PC-3 (cell line): ENCODE results near the gene ITPR3. TPM values are rescaled to one million over a fixed set of nuclear protein-coding genes. Genes with fewer than 3 reads are reported as not detected.

Experiments
- ATAC-seq: fragments of 200-7000 bp; cut with Tn5 transposase; 2 replicates; pipeline ENCODE4 v1.9.1; 2020; ENCODE audit warnings: mild to moderate bottlenecking, moderate library complexity
- BruUV-seq: library from RNA; stranded (reverse); fragments of 400-500 nt; replicated peaks from 2 replicates; lab custom pipeline; 2021; lab: Mats Ljungman, UMichigan
- CTCF ChIA-PET: fragments of 300-600 bp; sonication (Branson Sonifier 250); formaldehyde crosslinking; loops from one replicate; lab custom pipeline; 2022; ENCODE audit warnings: antibody characterized with exemption; lab: Charles Lee
- POLR2A ChIA-PET: fragments of 300-600 bp; sonication (Branson Sonifier 250); formaldehyde crosslinking; loops from one replicate; lab custom pipeline; 2022; ENCODE audit warnings: antibody characterized with exemption; ENCODE audit not compliant: unreplicated experiment; lab: Charles Lee
- DNase-seq: peaks from one replicate; pipeline ENCODE4 v3.0.0-alpha.2; 2015
- H2AFZ ChIP-seq: fragments of 300-600 bp; sonication (generic); 2 replicates; pipeline ENCODE4 v1.6.0; 2016; ENCODE audit warnings: antibody characterized with exemption, low read length
- H3F3A ChIP-seq: fragments of 300-600 bp; sonication (generic); one replicate; pipeline ENCODE4 v1.6.0; 2017; ENCODE audit warnings: antibody characterized with exemption, low read length, control low read depth, mild to moderate bottlenecking; ENCODE audit not compliant: unreplicated experiment
- H3K27ac ChIP-seq: fragments of 300-600 bp; sonication (generic); 2 replicates; pipeline ENCODE4 v1.5.1; 2016; ENCODE audit warnings: mild to moderate bottlenecking, low read length
- H3K27me3 ChIP-seq: fragments of 300-600 bp; sonication (generic); 2 replicates; pipeline ENCODE4 v1.6.1; 2016; ENCODE audit warnings: low read length, mixed read lengths
- H3K36me3 ChIP-seq: fragments of 300-600 bp; sonication (generic); 2 replicates; pipeline ENCODE4 v1.6.1; 2016; ENCODE audit warnings: low read depth, mixed run types, low read length, mixed read lengths
- H3K4me1 ChIP-seq: fragments of 300-600 bp; sonication (generic); 2 replicates; pipeline ENCODE4 v1.5.1; 2016; ENCODE audit warnings: low read length; ENCODE audit not compliant: insufficient read depth
- H3K4me2 ChIP-seq: fragments of 300-600 bp; sonication (generic); 2 replicates; pipeline ENCODE4 v1.6.0; 2016; ENCODE audit warnings: low read length
- H3K4me3 ChIP-seq: fragments of 300-600 bp; sonication (generic); 2 replicates; pipeline ENCODE4 v1.5.1; 2016; ENCODE audit warnings: mild to moderate bottlenecking, low read length, mixed read lengths
- H3K79me2 ChIP-seq: fragments of 300-600 bp; sonication (generic); 2 replicates; pipeline ENCODE4 v1.6.1; 2017; ENCODE audit warnings: low read length, mixed read lengths
- H3K9ac ChIP-seq: fragments of 300-600 bp; sonication (generic); 2 replicates; pipeline ENCODE4 v1.6.0; 2016; ENCODE audit warnings: mild to moderate bottlenecking, low read length
- H3K9me2 ChIP-seq: fragments of 300-600 bp; sonication (generic); replicated peaks from 2 replicates; pipeline ENCODE4 v1.6.1; 2016; ENCODE audit warnings: mixed run types, low read length, mixed read lengths
- H3K9me3 ChIP-seq: fragments of 300-600 bp; sonication (generic); 2 replicates; pipeline ENCODE4 v1.6.1; 2016; ENCODE audit warnings: low read length, mixed read lengths
- H4K20me1 ChIP-seq: fragments of 300-600 bp; sonication (generic); 2 replicates; pipeline ENCODE4 v1.6.1; 2016; ENCODE audit warnings: low read length, mixed read lengths
- EZH2 ChIP-seq: fragments of 300-600 bp; sonication (generic); IDR thresholded peaks from one replicate; pipeline ENCODE4 v1.6.1; 2017; ENCODE audit warnings: antibody characterized with exemption, mild to moderate bottlenecking, low read length; ENCODE audit not compliant: unreplicated experiment
- EZH2phosphoT487 ChIP-seq: fragments of 300-600 bp; sonication (generic); IDR thresholded peaks from 2 replicates; pipeline ENCODE4 v1.6.1; 2018; ENCODE audit warnings: mild to moderate bottlenecking, antibody characterized with exemption, low read length, borderline replicate concordance
- intact Hi-C: fragments of 100-400 bp; cut with micrococcal nuclease; formaldehyde crosslinking; loops from 2 replicates; pipeline ENCODE4 v1.9.0; 2023
- total RNA-seq: library from RNA; depleted of rRNA; stranded (reverse); fragments of >200 nt; gene quantifications from 2 replicates; pipeline ENCODE4 v1.2.3, GENCODE V29; 2014
- TF ChIP-seq, protein P1 (sequence below): fragments of 300-600 bp; sonication (generic); conservative IDR thresholded peaks from 2 replicates; pipeline ENCODE4 v1.5.1; 2017; ENCODE audit warnings: antibody characterized with exemption, low read depth, mild to moderate bottlenecking, low read length

Gene ITPR3
- total RNA-seq, 1 experiment from 2014 or later = 41.8 TPM

- H3K36me3 ChIP-seq = no peaks in the 10 kb centered on the region
- no peak for DNase-seq
- no peak overlapping the region for H3K9ac ChIP-seq
- no peaks in the 10 kb centered on the region for H4K20me1 ChIP-seq
- no peak for ATAC-seq
- no peaks in the 10 kb centered on the region for H3K9me3 ChIP-seq
- TF ChIP-seq, protein P1, sequence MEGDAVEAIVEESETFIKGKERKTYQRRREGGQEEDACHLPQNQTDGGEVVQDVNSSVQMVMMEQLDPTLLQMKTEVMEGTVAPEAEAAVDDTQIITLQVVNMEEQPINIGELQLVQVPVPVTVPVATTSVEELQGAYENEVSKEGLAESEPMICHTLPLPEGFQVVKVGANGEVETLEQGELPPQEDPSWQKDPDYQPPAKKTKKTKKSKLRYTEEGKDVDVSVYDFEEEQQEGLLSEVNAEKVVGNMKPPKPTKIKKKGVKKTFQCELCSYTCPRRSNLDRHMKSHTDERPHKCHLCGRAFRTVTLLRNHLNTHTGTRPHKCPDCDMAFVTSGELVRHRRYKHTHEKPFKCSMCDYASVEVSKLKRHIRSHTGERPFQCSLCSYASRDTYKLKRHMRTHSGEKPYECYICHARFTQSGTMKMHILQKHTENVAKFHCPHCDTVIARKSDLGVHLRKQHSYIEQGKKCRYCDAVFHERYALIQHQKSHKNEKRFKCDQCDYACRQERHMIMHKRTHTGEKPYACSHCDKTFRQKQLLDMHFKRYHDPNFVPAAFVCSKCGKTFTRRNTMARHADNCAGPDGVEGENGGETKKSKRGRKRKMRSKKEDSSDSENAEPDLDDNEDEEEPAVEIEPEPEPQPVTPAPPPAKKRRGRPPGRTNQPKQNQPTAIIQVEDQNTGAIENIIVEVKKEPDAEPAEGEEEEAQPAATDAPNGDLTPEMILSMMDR = no peak
- no peak for TF ChIP-seq EZH2
- no peak for TF ChIP-seq EZH2phosphoT487
- intact Hi-C loops = no loop called here
- no peak overlapping the region for H3K4me2 ChIP-seq
- no peak overlapping the region for H3K27ac ChIP-seq
- no peaks in the 10 kb centered on the region for H3F3A ChIP-seq
- H3K27me3 ChIP-seq = no peaks in the 10 kb centered on the region
- H3K4me1 ChIP-seq = peaks cover 6% of the 10 kb centered on the region
- no peak overlapping the region for H3K4me3 ChIP-seq
- ChIA-PET POLR2A (interaction anchor here (0.6 kb wide), 1 partner anchor 162 kb away, joined by 3 read pairs; the partner anchor contains the start of gene BAK1), CTCF (no interaction called here)
- H2AFZ ChIP-seq = no peak overlapping the region
- no peaks in the 10 kb centered on the region for H3K79me2 ChIP-seq
- H3K9me2 ChIP-seq = no peaks in the 10 kb centered on the region
- no TSS peak for BruUV-seq
Measured at GRCh38 chr6:33742092-33742491, 121.0 kb downstream of the ITPR3 start.

- no peak overlapping the region for H3K4me3 ChIP-seq
- H3K36me3 ChIP-seq = no peaks in the 10 kb centered on the region
- H3K27ac ChIP-seq = no peak overlapping the region
- TF ChIP-seq, protein P1 = no peak
- TF ChIP-seq EZH2 (no peak), EZH2phosphoT487 (no peak)
- DNase-seq (no peak), ATAC-seq (no peak)
- no peaks in the 10 kb centered on the region for H3K9me2 ChIP-seq
- H3K79me2 ChIP-seq = no peaks in the 10 kb centered on the region
- POLR2A ChIA-PET = interaction anchor here (0.6 kb wide), 1 partner anchor 163 kb away, joined by 3 read pairs; the partner anchor contains the start of gene BAK1
- no peak overlapping the region for H3K9ac ChIP-seq
- intact Hi-C loops = no loop called here
- BruUV-seq = no TSS peak
- peaks cover 6% of the 10 kb centered on the region for H3K4me1 ChIP-seq
- no peak overlapping the region for H2AFZ ChIP-seq
- no peak overlapping the region for H3K4me2 ChIP-seq
- H3K27me3 ChIP-seq = no peaks in the 10 kb centered on the region
- no peaks in the 10 kb centered on the region for H3F3A ChIP-seq
- CTCF ChIA-PET = interaction anchor here (0.6 to 2.2 kb wide), 3 partner anchors 26 to 31 kb away, joined by 3 to 7 read pairs (median 3); partner anchors contain the start of gene UQCC2
- H4K20me1 ChIP-seq = no peaks in the 10 kb centered on the region
- no peaks in the 10 kb centered on the region for H3K9me3 ChIP-seq
Measured at GRCh38 chr6:33742837-33743236, 121.7 kb downstream of the ITPR3 start.
